ENCODE data around the gene MRAP.

GRCh38 chr21:32312326-32312725 is 13.7 kb downstream of the MRAP start:
- no peak for TF ChIP-seq CTCF (IDR thresholded peaks at IDR 0.05; ENCODE audit: insufficient read depth, low read length, poor library complexity, severe bottlenecking)
- no peak for TF ChIP-seq EZH2phosphoT487 (conservative IDR thresholded peaks at IDR 0.05; ENCODE audit: low read length)

Data from SU-DHL-6 (cell line).